Measurements from ENCODE around the gene CBLC. TPM values are rescaled to one million over a fixed set of nuclear protein-coding genes. Genes with fewer than 3 reads are reported as not detected.

Gene CBLC
- total RNA-seq, 2 experiments from 2014 or later: not detected

- CTCF ChIA-PET: interaction anchor here (0.5 to 2.6 kb wide), 3 partner anchors 21 to 96 kb away, joined by 3 to 12 read pairs (median 7); no protein-coding TSS in a partner anchor
These were observed 32.3 kb upstream of the CBLC start for GRCh38 chr19:44745341-44745831.

DNA sequence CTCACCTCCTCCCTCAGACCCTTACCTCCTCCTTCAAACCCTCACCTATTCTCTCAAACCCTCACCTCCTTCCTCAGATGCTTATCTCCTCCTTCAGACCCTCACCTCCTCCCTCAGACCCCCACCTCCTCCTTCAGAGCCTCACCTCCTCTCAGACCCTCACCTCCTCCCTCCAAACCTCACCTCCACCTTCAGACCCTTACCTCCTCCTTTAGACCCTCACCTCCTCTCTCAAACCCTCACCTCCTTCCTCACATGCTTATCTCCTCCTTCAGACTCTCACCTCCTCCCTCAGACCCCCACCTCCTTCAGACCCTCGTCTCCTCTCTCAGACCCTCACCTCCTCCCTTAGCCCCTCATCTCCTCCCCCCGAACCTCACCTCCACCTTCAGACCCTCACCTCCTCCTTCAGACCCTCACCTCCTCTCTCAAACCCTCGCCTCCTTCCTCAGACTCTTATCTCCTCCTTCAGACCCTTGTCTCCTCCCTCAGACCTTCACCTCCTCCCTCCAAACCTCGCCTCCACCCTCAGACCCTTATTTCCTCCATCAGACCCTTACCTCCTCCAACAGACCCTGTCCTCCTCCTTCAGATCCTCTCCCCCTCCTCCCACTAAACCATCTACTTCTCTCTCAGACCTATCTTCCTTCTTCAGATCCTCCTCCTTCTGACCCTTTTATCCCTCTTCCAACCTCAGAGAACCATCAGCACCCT is 31.6 kb upstream of the CBLC start:
- CTCF ChIA-PET: interaction anchor here (1.2 to 2.6 kb wide), 2 partner anchors 22 to 25 kb away, joined by 3 to 12 read pairs (median 7); no protein-coding TSS in a partner anchor

More at GRCh38 chr19:44745341-44745831, 32.3 kb upstream of the CBLC start:
- POLR2A ChIA-PET: no interaction called here

GRCh38 chr19:44746616-44746945 is 31.1 kb upstream of the CBLC start:
- ChIA-PET CTCF (interaction anchor here (1.2 kb wide), 1 partner anchor 23 kb away, joined by 3 read pairs; no protein-coding TSS in a partner anchor), POLR2A (no interaction called here)

More for the DNA sequence above, 31.6 kb upstream of the CBLC start:
- POLR2A ChIA-PET: no interaction called here

DNA sequence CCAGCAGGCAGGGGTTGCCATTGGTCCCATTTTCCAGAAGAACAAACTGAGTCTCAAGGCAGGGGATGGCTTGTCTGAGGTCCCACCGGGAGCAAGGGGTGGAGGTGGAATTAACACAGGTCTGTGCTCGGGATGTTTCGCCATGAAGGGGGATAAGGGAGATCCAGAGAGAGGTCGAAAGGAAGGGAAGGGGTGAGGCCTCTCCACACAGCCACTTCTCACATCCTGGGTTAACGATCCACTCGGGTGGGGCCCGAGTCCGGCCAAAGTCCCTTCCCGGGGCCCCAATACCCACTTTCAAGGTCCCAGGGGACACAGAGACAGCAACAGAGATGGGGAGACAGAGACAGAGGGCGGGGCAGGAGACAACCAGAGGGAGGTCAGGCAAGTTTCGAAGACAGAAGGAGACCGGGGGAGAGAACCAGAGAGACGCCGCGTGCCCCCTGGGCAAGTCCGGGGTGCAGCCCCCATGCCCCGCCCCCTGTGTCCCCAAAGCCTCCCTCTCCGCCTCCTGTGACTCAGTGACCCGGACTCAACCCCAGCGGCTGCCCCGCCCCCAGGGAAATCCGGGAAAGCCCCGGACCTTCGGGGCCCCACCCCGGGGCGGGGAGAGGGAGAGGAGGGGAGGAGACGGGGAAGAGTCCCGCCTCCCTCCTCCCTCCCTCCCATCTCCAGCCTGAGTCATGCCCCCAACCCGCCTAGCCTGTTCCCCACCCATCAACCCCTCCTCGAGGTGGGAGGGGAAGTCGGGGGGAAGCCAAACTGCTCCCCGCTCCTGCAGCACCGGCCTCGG is 30.5 kb upstream of the CBLC start:
- ChIA-PET POLR2A (no interaction called here), CTCF (interaction anchor here (1.2 kb wide), 1 partner anchor 23 kb away, joined by 3 read pairs; no protein-coding TSS in a partner anchor)

DNA sequence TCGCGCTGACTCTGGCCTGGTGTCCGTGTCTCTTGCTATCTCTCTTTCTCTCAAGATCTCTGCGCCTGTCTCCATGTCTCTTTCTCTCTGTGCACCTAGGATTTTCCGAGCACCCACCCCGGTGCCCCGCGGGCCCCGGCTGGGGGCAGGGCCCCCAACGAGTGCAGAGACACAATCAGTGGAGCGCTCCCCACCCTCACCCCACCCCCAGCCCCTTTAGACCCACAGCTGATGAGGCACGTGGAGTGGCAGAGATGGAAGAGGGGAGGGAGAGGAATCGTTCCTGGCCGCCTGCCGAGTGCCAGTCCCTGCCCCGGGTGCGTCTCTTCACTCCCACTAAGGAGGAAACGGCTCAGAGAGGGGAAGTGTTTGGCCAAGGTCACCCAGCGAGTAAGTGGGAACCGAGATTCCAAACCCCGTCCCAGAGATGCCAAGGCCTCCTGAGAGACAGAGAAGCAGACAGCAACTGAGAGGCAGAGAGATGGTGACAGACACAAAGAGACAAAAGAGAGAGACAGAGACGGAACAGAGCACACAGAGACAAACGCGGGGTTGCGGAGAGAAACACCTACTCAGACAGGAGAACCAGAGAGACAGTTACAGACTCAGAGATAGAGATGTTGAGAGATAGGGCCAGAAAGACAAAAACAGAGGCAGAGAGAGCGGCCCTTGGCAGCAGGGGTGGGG is 29.8 kb upstream of the CBLC start:
- POLR2A ChIA-PET: no interaction called here

DNA sequence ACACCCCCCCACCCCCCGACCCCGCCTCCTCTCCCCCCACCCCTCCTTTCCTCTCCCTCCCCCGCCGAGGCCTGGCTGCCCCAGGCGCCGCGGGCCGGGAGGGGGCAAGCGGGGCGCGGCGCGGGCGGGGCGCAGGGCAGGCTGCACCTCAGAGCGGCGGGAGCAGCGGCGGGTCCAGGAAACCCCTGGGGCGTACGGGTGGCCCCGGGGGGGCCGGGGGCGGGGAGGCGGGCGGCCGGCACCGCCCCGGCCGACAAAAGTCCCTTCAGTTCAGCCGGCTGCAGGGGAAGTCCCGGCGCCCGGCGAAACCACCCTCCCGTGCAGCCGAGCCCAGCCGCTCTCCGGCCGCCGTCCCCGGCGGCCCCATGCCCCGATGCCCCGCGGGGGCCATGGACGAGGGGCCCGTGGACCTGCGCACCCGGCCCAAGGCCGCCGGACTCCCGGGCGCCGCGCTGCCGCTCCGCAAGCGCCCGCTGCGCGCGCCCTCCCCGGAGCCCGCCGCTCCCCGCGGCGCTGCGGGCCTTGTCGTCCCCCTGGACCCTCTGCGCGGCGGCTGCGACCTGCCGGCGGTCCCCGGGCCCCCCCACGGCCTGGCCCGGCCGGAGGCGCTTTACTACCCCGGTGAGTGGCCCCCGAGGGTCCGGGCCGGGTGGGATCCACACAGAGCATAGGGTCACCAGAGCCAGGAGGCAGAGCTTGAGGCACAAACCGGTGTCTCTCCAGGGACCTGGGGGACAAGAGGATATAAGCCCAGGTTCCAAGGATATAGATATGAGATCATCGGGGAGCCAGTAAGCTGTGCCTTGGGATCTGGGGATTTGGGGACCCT is 29.1 kb upstream of the CBLC start, which contains the start of gene BCL3:
Gene BCL3 (plus strand): TSS at position 283 of the 829 bp plus-strand sequence. CDS start 83 bp downstream, at position 366.
- ChIA-PET CTCF (interaction anchor here (1.4 to 2.0 kb wide), 2 partner anchors 22 to 25 kb away, joined by 6 read pairs; no protein-coding TSS in a partner anchor), POLR2A (no interaction called here)

More for the DNA sequence above, 29.8 kb upstream of the CBLC start:
- CTCF ChIA-PET: no interaction called here

- POLR2A ChIA-PET: interaction anchor here (0.6 kb wide), 2 partner anchors 18 to 21 kb away, joined by 3 to 8 read pairs; no protein-coding TSS in a partner anchor
- CTCF ChIA-PET: interaction anchor here (0.6 to 2.0 kb wide), 3 partner anchors 22 to 768 kb away, joined by 3 to 6 read pairs (median 6); no protein-coding TSS in a partner anchor
These were observed 28.4 kb upstream of the CBLC start for GRCh38 chr19:44749292-44749691.

DNA sequence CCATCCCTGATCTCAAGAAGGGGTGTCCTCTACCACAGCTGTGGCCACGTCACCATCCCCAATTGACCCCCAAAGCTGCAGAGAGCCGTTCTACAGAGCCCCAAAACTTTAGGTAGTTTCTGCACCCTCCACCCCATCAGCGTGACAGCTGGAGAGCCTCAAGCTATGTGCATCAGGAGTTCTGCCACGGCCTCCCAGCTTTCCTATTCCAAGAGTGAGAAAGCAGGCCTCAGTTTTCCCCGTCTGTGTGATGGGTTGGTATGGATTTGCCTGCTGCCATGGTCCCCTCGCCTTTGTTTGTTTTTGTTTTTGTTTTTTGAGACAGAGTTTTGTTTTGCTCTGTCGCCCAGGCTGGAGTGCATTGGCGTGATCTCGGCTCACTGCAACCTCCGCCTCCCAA is 27.7 kb upstream of the CBLC start:
- POLR2A ChIA-PET: no interaction called here
- CTCF ChIA-PET: interaction anchor here (0.6 to 2.0 kb wide), 4 partner anchors 21 to 767 kb away, joined by 3 to 6 read pairs (median 4); no protein-coding TSS in a partner anchor

GRCh38 chr19:44752123-44752815 is 25.4 kb upstream of the CBLC start:
- ChIA-PET CTCF (interaction anchor here (1.7 to 5.0 kb wide), 4 partner anchors 19 to 63 kb away, joined by 5 to 26 read pairs (median 10); no protein-coding TSS in a partner anchor), POLR2A (interaction anchor here (0.6 to 1.8 kb wide), 2 partner anchors 28 kb away, joined by 3 to 7 read pairs; no protein-coding TSS in a partner anchor)

- ChIA-PET POLR2A (interaction anchor here (0.6 to 1.8 kb wide), 6 partner anchors 12 to 715 kb away, joined by 3 to 7 read pairs (median 4); partner anchors contain the start of gene FOSB), CTCF (interaction anchor here (0.6 to 5.0 kb wide), 7 partner anchors 14 to 1150 kb away, joined by 4 to 26 read pairs (median 5); no protein-coding TSS in a partner anchor)
These were observed 24.7 kb upstream of the CBLC start for GRCh38 chr19:44752816-44753625.

DNA sequence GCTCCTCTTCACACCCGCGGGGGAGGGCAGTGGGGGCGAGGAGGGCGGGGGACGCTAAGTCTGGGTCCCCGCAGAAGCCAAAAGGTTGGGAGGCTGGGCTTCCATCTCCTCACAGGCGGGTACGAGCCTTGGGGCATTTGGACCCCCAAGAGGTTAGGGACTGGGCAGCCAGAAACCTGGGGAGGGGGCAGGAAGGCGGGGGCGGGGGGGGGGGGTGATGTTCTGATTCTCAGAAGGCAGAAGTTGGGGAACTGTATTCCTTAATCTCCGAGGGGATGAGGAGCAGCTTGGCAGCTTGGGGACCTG is 24.1 kb upstream of the CBLC start:
- CTCF ChIA-PET: interaction anchor here (1.7 to 5.0 kb wide), 6 partner anchors 13 to 64 kb away, joined by 4 to 26 read pairs (median 5); no protein-coding TSS in a partner anchor
- POLR2A ChIA-PET: interaction anchor here (0.6 to 1.8 kb wide), 5 partner anchors 12 to 714 kb away, joined by 3 to 7 read pairs (median 5); partner anchors contain the start of gene FOSB

- ChIA-PET CTCF (interaction anchor here (1.7 to 5.0 kb wide), 6 partner anchors 13 to 65 kb away, joined by 4 to 26 read pairs (median 5); no protein-coding TSS in a partner anchor), POLR2A (interaction anchor here (0.6 to 1.8 kb wide), 5 partner anchors 11 to 714 kb away, joined by 3 to 9 read pairs (median 5); partner anchors contain the start of gene FOSB)
These were observed 23.5 kb upstream of the CBLC start for GRCh38 chr19:44753932-44754749.

GRCh38 chr19:44754750-44755080 is 23.0 kb upstream of the CBLC start:
- POLR2A ChIA-PET: interaction anchor here (1.0 kb wide), 1 partner anchor 16 kb away, joined by 5 read pairs; no protein-coding TSS in a partner anchor
- CTCF ChIA-PET: interaction anchor here (1.7 to 5.0 kb wide), 3 partner anchors 12 to 30 kb away, joined by 4 to 26 read pairs (median 5); no protein-coding TSS in a partner anchor

GRCh38 chr19:44755219-44755618 is 22.5 kb upstream of the CBLC start:
- ChIA-PET CTCF (interaction anchor here (5.0 kb wide), 1 partner anchor 31 kb away, joined by 26 read pairs; no protein-coding TSS in a partner anchor), POLR2A (interaction anchor here (0.6 to 1.0 kb wide), 2 partner anchors 16 to 1001 kb away, joined by 5 read pairs; no protein-coding TSS in a partner anchor)

DNA sequence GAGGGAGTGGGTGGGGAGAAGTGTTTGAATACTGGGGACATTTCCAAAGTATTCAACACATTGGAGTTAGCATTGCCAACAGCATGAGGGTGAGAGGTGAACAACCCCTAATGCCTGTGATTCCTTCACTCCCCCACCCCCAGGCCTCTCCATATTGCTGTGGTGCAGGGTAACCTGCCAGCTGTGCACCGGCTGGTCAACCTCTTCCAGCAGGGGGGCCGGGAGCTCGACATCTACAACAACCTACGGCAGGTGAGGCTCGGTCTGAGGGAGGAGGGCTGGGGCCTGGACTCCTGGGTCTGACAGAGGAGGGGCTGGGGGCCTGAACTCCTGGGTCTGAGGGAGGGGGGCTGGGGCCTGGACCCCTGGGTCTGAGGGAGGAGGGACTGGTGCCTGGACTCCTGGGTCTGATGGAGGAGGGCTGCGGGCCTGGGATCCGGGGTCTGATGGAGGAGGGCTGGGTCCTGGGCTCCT is 21.6 kb upstream of the CBLC start:
- POLR2A ChIA-PET: interaction anchor here (0.7 kb wide), 1 partner anchor 32 kb away, joined by 4 read pairs; no protein-coding TSS in a partner anchor
- CTCF ChIA-PET: interaction anchor here (1.7 to 5.0 kb wide), 2 partner anchors 14 to 32 kb away, joined by 7 to 26 read pairs; no protein-coding TSS in a partner anchor
